GM19372 (cell line): ENCODE measurements around the gene ADGRL4.
"Not testable (repeated sequence)": the region's sequence is repeated elsewhere in the genome, so short reads cannot be mapped to it uniquely, and the experiment has no call there.

Experiments used
- ATAC-seq: cut with Tn5 transposase; IDR thresholded peaks from one replicate; pipeline ENCODE4 v1.9.1; 2021; ENCODE audit warnings: mild to moderate bottlenecking, low read depth, moderate library complexity; ENCODE audit not compliant: unreplicated experiment

Gene ADGRL4

DNA sequence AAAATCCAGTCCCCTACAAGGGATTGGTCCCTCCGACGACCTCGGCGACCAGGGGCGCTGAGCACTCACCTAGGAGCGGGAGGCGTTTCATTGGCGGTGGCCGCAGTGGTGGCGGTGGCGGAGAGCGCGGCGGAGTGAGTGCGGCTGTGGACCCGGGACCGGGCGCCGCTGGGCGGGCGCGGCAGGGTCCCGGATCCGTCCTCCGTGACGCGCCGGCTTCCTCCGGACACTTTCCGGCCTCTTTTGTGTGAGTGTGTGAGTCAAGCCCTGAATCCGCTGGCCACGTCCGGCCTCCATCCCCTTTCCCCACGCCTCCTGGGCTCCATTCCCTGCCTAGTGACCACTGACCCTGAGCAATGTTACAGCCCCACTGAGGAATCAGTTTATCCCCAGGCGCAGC lies at the start of gene ADGRL4:
TSS of gene ADGRL4 (minus strand) at position 167 of the 400 bp plus-strand sequence. CDS start at position 91, 76 bp downstream.
- no peak for ATAC-seq

DNA sequence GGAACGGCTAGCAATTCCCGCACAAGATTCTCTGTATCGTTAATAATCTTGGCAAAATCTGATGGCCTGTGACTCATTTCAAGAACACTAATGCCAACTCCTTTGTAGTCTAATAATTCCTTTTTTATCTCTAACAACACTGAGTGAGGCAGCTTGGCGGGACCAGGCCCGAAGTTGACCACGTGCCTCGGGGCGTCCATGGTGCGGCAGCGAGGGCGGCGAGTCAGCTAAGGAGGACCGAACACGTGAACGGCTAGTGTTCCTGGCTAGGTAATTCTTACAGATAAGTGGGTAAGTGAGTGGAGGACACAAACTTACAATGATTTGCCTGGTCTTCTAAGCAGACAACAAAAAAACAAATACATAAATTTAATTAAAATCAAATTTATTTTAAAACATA lies 49.3 kb upstream of the ADGRL4 start:
- ATAC-seq = no peak

DNA sequence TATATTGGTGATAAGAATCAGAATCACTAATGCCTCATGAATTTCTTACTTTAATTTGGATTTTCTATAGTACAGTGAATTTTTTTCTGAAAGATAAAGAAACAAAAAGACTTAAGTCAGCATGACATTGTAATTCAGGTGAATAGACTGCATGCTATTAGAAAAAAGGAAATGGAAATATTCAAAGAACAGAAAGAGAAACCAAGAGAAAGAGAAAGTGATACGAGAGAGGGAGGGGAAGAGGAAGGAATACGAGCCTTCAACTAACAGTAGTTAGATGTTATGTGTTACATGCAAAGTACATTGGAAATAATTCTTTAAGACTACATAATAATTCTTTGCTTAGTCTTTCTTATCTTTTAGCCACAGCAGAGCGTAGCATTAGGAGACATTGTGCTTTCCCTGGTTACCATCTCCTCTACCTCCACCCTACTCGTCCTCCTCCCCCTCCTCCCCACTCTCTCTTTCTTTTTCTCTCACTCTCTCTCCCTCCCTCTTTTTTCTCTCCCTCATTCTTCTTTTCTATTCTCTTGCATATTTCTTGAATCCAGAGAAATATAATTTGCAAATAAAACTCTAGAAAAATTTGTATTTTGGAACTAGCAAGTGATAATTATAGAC lies 46.4 kb upstream of the ADGRL4 start:
- ATAC-seq = peak; percentile 97

DNA sequence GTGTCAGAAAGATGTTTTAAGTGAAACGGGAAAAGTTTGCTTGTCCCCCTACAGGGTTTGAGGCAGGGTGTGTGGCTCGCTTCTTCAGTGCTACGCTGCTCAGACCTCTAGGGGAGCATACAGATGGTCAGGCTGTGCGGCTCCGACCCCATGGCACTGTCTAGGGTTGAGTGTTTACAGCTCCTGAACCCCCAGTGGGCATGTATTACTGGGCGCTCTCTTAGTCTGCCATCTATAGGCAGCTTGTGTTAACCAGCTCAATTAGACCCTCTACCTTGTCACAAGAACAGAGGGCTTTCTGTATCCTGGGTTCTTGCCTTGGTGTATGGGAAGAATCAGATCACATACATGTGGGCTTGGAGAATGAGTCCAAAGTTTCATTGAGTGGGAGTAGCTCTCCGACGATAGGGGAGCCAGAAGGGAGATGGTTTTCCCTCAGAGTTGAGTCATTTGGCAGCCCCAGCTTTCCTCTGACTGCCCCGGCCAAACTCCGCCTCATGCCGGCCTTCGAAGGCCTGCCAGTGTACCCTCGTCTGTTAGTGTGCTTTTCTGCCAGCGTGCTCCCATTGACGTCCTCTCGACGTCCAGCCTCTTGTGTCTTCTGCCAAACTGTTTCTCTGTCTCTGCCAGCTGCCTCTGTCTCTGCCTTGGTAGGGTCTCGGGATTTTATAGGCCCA lies 38.6 kb upstream of the ADGRL4 start:
- ATAC-seq = no peak

DNA sequence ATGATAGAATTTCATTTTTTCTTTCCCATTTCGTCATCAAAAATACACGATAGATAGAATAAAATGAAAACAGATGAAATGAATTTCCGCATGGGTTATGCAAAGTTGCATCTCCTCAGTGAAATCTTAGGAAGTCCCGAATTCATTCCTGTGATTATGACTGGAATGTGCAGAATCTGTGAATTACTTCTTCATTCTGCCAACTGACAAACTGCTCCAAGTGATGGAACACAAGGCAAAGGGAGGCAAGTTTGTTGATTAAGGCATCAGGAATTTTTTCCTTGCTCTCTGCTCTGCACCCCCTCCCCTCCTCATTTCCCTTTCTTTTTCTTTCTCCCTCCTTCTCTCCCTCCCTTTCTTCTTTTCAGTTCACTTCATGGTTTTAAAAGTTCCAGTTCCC lies 37.0 kb upstream of the ADGRL4 start:
- ATAC-seq = no peak

DNA sequence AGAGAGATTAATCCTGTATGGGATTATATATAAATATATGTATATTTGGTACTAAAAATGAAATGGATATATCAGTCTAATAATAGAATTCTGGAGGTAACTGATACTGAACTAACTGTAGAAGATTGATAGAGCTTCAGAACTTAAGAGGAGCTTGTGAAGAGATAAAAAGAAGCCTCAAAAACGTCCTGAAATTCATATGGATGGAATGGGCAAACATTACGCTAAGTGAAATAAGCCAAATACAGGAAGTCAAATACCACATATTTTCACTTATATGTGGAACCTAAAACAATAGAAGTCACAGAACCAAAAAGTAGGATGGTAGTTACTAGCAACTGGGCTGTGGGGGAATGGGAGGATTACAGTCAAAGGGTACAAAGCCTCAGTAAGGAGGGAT lies 36.0 kb upstream of the ADGRL4 start:
- no peak for ATAC-seq

DNA sequence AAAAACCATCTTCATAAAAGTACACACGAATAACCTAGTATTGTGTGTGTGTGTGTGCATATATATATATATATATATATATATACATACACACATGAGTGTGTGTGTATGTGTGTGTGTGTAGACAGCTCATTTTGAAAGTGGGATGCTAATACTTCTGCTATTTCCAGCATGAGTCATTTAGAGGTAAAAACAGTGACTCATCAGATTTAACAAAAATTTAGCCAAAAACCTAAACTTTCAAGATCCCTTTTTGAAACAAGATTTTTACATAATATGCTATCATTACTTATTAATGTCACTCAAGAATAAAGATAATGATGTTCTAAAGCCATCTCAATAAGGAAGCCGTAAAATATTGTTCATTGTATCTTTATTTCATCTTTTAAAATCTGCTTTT lies 35.6 kb upstream of the ADGRL4 start:
- ATAC-seq = peak; percentile 55

DNA sequence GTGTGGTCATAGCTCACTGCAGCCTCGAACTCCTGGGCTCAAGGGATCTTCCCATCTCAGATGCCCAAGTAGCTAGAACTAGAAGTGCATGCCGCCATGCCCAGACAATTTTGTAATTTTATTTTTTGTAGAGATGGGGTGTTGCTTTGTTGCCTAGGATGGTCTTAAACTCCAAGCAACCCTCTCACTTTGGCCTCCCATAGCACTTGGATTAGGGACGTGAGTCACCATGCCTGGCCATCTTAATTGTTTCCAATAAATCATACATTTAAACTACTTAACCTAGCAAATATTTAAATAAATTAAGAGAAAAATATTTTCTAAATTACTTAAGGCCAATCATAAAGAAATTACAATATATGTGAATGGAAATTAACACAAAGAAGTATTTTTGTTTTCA lies 35.1 kb upstream of the ADGRL4 start:
- no peak for ATAC-seq

DNA sequence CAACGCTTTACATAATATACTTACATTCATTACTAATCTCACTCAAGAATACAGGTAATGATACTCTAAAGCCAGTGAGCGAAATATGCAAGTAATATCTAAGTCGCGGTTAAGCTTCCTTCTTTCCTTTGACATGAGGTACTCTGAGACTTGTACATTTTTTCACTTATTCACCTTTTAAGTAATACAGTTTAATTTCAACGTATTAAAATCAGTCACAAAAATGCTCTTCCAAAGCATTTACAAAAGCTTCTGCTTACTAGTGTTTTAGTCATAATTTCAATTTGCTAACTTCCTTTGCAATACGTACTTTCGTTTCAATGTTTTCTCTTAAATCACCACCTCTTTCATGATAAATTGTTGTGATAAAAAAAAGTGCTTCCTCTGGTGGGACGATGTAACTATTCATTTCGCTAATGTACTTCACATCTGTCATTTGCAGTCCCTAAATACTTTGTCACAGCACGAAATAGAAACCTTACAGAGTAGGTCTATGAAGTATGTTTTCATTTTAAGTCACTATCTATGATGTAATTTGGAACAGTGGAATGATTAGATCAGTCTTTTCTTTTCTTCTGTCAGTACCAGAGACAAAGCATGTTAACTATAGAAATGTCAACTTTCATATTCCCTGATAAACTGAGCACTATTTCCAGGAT lies 34.0 kb upstream of the ADGRL4 start:
- ATAC-seq = peak; percentile 64

DNA sequence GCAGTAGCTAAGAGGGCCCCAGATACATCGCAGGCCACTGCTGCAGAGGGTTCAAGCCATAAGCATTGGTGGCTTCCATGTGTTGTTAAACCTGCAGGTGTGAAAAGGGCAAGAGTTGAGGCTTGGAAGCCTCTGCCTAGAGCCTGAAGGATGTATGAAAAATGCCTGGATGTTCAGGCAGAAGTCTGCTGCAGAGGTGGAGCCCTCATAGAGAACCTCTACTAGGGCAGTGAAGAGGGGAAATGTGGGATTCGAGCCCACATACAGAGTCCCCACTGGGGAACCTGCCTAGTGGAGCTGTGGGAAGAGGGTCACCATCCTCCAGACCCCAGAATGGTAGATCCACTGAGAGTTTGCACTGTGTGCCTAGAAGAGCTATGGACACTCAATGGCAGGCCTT lies 30.6 kb upstream of the ADGRL4 start:
- no peak for ATAC-seq

DNA sequence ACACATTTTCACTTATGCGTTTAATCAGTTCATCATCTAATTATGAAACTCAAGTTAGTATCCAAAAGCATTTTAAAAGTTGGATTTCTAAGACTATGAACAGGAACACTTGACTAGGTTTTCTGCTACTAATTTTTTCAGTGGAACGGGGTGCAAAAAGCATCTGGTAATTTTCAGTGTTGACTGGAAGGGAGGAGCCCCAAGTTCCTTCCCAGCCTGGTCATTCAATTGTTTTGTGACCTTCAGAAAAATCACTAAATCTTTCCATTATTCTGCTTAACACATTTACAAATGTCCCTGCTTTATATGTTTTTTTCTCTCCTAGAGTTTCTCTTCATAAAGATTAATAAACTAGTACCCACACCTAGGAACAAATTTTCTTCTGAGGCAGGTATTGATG lies 6.0 kb upstream of the ADGRL4 start:
- no peak for ATAC-seq

DNA sequence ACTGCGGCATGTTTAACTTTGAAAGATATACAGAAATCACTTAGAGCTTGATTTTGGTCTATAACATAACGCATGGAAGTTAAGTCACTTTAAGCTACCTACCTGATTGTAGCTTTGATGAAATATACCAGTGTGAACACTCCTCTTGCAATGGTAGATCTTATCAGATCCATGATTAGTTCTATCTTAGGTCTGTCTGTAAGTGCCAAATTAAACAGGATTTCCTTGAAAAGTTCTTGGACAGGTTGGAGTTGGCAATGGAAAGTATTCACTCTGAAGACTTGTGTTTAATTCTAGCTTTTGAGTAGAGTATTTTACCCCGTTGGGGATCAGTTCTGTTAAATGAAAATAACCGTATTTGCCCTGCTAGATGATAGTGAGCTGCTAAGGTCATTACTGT lies 4.1 kb upstream of the ADGRL4 start:
- no peak for ATAC-seq

DNA sequence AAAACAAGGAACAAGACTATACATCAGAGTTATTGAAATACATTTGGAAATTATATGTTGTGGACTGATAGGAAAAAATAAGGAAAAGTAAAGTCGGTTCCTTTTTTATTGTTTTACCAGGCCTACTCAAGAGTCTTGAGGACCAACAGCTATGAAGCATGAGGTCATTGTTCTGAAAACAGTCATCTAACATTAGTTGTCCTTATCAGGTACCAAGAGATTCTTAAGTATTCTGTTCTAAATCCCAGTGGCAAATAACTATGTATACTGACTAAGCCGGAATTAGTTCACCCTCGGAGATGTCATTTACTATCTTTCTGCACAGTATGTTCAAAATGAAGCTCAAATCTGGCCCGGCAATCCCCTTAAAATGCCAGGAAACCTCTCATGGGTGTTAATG lies 585 bp downstream of the ADGRL4 start:
- ATAC-seq = no peak

DNA sequence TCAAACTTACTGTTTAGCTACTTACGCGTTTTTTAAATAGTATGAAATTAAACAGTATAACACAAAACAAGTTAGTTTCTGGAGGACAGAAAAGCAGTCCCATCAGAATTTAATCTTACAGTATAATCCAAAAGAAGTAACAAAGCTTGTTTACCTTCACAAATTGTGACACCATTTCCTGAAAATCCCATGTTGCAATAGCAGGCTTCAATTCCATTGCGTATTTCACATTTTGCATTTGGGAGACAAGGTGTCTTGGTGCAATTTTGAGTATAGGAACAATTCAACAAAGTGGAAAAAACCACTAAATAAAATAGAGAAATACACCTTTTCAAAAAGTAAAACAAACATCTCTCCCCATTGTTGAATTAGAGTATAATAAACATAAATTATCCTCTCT lies 1.6 kb downstream of the ADGRL4 start:
- ATAC-seq = no peak

DNA sequence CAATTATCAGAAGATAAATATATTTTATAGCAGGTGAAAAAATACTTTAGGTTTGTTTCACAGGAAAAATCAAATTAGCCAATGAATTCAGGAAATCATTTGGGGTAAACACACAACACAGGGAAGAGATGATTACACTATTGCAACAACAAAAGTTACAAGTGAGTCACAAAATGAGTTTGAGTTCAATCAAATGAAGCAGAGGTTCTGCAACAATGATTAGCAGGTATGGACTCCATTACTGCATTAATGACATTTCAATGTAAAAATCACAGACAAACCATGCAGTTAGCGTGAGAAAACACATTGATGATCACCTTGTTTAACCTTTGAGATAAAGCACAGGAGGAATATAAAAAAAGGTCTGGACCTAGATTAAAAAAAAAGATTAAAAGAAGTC lies 9.7 kb downstream of the ADGRL4 start:
- ATAC-seq = no peak

DNA sequence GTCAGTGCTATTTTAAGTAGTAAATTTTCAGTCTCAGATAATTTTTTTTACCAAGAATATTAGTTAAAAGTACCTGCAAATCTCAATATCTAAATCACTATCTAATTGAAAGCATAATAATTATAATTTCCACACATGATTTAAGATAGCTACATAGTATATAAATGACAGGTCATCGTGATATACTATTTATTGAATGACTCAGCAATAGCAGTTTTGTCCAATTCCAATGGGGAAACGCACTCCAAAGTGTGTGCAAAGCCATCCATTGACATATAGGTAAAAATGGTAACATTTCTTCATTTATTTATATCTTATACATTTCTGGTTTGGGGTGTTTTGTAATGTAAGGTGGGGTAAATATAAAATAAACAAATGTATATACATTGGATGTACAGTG lies 19.5 kb downstream of the ADGRL4 start:
- no peak for ATAC-seq

DNA sequence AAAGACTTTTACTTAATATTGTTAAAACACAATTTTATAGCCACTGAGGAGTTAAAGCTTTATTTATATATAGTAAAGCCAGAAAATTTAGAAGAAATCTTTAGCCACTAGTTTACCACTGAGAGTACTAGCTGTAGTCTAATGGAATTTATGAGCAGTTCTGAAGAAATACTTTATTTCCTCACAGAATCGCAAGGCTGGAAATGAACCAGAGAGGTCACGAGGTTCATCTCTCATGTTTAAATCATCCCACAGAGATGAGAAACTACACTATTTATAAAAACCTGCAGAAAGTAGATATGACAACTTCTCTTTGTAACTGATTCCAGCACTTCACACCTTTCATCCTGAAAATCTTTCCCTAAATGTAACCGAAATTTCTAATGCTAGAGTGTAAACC lies 26.0 kb downstream of the ADGRL4 start:
- ATAC-seq = no peak

DNA sequence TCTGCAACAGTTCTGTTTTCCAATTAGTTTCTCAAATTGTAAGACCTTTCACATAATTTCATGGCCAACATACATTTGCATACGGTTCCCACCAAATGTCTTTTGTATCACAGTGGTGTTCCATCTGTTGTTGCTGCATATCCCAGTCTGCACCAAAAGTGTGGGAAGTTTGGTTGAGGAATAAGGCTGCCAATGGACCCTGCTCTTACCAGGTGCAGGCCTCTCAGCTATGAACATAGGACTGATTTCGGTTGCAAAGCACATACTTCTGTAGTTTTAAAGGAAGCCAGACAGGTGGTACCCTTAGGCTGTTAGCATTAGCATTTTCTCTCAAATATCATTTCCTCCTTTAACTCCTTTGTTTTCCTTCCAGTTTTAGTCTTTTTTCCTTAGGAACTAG lies 33.8 kb downstream of the ADGRL4 start:
- ATAC-seq = no peak

DNA sequence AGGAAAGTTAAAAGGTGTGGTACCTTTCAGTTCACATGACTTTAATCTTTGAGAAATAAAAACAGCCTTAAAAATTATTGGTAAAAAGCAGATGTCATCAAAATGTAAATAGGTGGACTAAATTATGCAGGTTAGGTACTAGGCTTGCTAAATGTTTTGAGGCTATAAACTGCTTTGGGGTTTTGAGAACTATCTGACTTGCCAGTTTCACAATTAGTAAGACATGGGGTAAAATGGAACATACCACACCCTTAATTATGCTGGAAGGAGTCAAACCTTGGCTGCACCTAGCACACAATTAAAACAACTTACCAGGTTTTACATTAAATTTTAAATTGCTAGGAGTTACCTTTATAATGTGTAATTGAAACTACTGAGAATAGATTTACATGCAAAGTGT lies 39.4 kb downstream of the ADGRL4 start:
- not testable (repeated sequence) for ATAC-seq

DNA sequence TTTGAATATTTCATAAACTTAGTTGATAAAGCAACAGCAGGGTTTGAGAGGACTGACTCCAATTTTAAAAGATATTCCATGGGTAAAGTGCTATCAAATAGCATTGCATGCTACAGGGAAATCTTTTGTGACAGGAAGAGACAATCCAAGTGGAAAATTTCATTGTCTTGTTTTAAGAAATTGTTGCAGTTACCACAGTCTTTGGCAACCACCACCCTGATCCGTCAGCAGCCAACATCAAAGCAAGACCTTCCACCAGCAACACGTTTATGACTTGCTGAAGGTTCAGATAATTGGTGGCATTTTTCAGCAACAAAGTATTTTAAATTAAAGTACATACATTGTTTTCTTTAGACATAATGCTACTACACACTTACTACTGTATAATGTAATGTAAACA lies 47.8 kb downstream of the ADGRL4 start:
- no peak for ATAC-seq

DNA sequence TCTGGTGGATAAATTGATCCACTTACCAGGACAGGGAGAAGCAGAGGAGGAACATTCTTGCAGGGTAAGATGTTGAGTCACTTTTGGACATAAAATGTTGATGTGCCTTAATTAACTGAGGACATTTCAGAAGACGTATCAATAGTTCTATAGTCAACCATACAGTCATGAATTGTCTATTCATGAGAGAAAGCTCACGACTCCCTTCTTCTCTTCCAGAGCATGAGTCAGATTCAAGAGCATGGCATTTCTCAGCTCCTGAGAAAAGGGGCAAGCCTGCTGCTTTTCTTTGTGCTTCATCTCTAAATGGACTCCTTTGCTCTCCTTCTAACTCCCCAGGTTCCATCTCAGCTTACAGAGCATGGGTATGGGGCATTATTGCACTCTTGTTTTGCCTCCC lies 55.7 kb downstream of the ADGRL4 start:
- no peak for ATAC-seq

DNA sequence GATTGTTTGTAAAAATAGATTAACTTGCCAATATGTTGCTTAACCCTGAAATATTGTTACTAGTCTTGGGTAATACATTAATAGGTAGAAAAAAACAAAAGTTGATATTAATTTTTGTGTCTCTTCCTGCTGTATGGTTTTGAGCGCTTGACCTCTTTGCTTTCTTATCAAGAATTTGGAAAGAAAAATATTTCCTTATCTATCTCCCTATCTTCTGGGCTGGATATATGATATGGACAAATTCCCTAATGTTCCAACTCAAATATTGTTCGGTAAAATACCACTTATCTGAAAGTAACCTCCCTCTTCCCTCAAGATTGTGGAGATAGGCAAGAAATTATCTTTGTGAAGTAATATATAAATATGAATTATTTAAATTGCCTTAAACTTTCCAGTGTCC lies 57.3 kb downstream of the ADGRL4 start:
- no peak for ATAC-seq
